Neural progenitor cell (in vitro differentiated cells): ENCODE data around the gene MDM2. TPM values are rescaled to one million over a fixed set of nuclear protein-coding genes. Genes with fewer than 3 reads are reported as not detected.

Experiments used
- DNase-seq: peaks from one replicate; pipeline ENCODE4 v3.0.0-alpha.2; 2016; ENCODE audit warnings: low spot score
- H2AFZ ChIP-seq: fragments of 200-600 bp; sonication (generic); replicated peaks from 2 replicates; pipeline ENCODE4 v1.6.1; 2016; ENCODE audit warnings: antibody characterized with exemption
- H3F3A ChIP-seq: fragments of 200-600 bp; sonication (generic); 2 replicates; pipeline ENCODE4 v1.6.1; 2016; ENCODE audit warnings: antibody characterized with exemption, low read depth
- H3K27ac ChIP-seq: fragments of 200-600 bp; sonication (generic); 2 replicates; pipeline ENCODE4 v1.5.1; 2016; ENCODE audit warnings: mild to moderate bottlenecking
- H3K27me3 ChIP-seq: fragments of 200-600 bp; sonication (generic); 2 replicates; pipeline ENCODE4 v1.6.1; 2016; ENCODE audit warnings: mild to moderate bottlenecking, moderate library complexity
- H3K36me3 ChIP-seq: fragments of 200-600 bp; sonication (generic); 2 replicates; pipeline ENCODE4 v1.5.1; 2016
- H3K4me1 ChIP-seq: fragments of 200-600 bp; sonication (generic); 2 replicates; pipeline ENCODE4 v1.6.1; 2016; ENCODE audit warnings: mixed run types
- H3K4me2 ChIP-seq: fragments of 200-600 bp; sonication (generic); 2 replicates; pipeline ENCODE4 v1.6.1; 2016
- H3K4me3 ChIP-seq: fragments of 200-600 bp; sonication (generic); 2 replicates; pipeline ENCODE4 v1.5.1; 2016
- H3K79me2 ChIP-seq: fragments of 200-600 bp; sonication (generic); 2 replicates; pipeline ENCODE4 v1.6.1; 2016; ENCODE audit warnings: low read depth
- H3K9ac ChIP-seq: fragments of 200-600 bp; sonication (generic); 2 replicates; pipeline ENCODE4 v1.6.1; 2016
- H3K9me3 ChIP-seq: fragments of 200-600 bp; sonication (generic); 2 replicates; pipeline ENCODE4 v1.5.1; 2016; ENCODE audit warnings: low read depth
- H4K20me1 ChIP-seq: fragments of 200-600 bp; sonication (generic); 2 replicates; pipeline ENCODE4 v1.6.1; 2016; ENCODE audit warnings: low read depth
- H3K27ac Mint-ChIP-seq: 3 replicates; pipeline ENCODE4 v1.8.0; 2021; ENCODE audit warnings: mixed read lengths
- H3K27me3 Mint-ChIP-seq: 2 replicates; pipeline ENCODE4 v1.8.0; 2022; ENCODE audit warnings: low read depth, mild to moderate bottlenecking, inconsistent platforms, moderate library complexity, mixed read lengths; ENCODE audit not compliant: insufficient read depth
- H3K36me3 Mint-ChIP-seq: 3 replicates; pipeline ENCODE4 v1.8.0; 2021; ENCODE audit warnings: mixed read lengths
- H3K4me1 Mint-ChIP-seq: 3 replicates; pipeline ENCODE4 v1.8.0; 2021; ENCODE audit warnings: mixed read lengths
- H3K4me3 Mint-ChIP-seq: 3 replicates; pipeline ENCODE4 v1.8.0; 2021; ENCODE audit warnings: mild to moderate bottlenecking, moderate library complexity, mixed read lengths
- H3K9me3 Mint-ChIP-seq: 3 replicates; pipeline ENCODE4 v1.8.0; 2020; ENCODE audit warnings: mixed read lengths
- CTCF ChIP-seq: fragments of 200-600 bp; sonication (generic); IDR thresholded peaks from 2 replicates; pipeline ENCODE4 v1.5.1; 2017; ENCODE audit warnings: antibody characterized with exemption, mild to moderate bottlenecking
- EZH2 ChIP-seq: fragments of 200-600 bp; sonication (generic); IDR thresholded peaks from 2 replicates; pipeline ENCODE4 v1.6.1; 2017; ENCODE audit warnings: antibody characterized with exemption, mild to moderate bottlenecking, moderate library complexity
- EZH2phosphoT487 ChIP-seq: fragments of 200-600 bp; sonication (generic); IDR thresholded peaks from 2 replicates; pipeline ENCODE4 v1.6.1; 2017; ENCODE audit warnings: antibody characterized with exemption
- total RNA-seq: library from RNA; depleted of rRNA; stranded (reverse); fragments of >200 nt; gene quantifications from 2 replicates; pipeline ENCODE4 v1.2.3, GENCODE V29; 2015; ENCODE audit warnings: low replicate concordance

Gene MDM2
- 47.7 and 93.8 TPM in 2 replicates for total RNA-seq

- H3K4me1 Mint-ChIP-seq, result peaks cover 31% of the 10 kb centered on the region
- peaks cover 7% of the 10 kb centered on the region for H3K36me3 Mint-ChIP-seq
- peak within 1 kb of the TSS; percentile 98 for H3K27ac Mint-ChIP-seq
- Histone ChIP-seq H3K79me2 (peaks cover 48% of the 10 kb centered on the region), H3K9ac (peak within 1 kb of the TSS; percentile 85), H3K27me3 (no peaks in the 10 kb centered on the region), H2AFZ (peak within 1 kb of the TSS; percentile 81), H4K20me1 (peaks cover 14% of the 10 kb centered on the region), H3K27ac (peak within 1 kb of the TSS; percentile 90), H3K36me3 (peaks cover 8% of the 10 kb centered on the region), H3K4me1 (no peaks in the 10 kb centered on the region), H3F3A (peaks cover 17% of the 10 kb centered on the region), H3K4me3 (peak within 1 kb of the TSS; percentile 64), H3K9me3 (no peaks in the 10 kb centered on the region), H3K4me2 (peak within 1 kb of the TSS; percentile 84)
- TF ChIP-seq EZH2phosphoT487 (no peak), CTCF (peak; percentile 76)
- no peaks in the 10 kb centered on the region for H3K9me3 Mint-ChIP-seq
- peaks cover 5% of the 10 kb centered on the region for H3K27me3 Mint-ChIP-seq
- H3K4me3 Mint-ChIP-seq, result peak within 1 kb of the TSS; percentile 97
- DNase-seq, result peak; percentile 97
These were observed at the start of gene MDM2 for GRCh38 chr12:68807576-68808387. MDM2 (plus strand) TSS chr12:68808177; CDS start chr12:68808478, 301 bp downstream.

- no peak for DNase-seq
- no peaks in the 10 kb centered on the region for H3K4me1 Mint-ChIP-seq
- no peak overlapping the region for H3K27ac ChIP-seq
- H3K9me3 ChIP-seq, result no peaks in the 10 kb centered on the region
- H2AFZ ChIP-seq, result no peak overlapping the region
- no peaks in the 10 kb centered on the region for H3K9me3 Mint-ChIP-seq
- H3K27me3 Mint-ChIP-seq, result no peaks in the 10 kb centered on the region
- no peak overlapping the region for H3K4me3 ChIP-seq
- no peaks in the 10 kb centered on the region for H4K20me1 ChIP-seq
- no peak overlapping the region for H3K4me3 Mint-ChIP-seq
- H3K27me3 ChIP-seq, result no peaks in the 10 kb centered on the region
- no peak overlapping the region for H3K9ac ChIP-seq
- H3K79me2 ChIP-seq, result no peaks in the 10 kb centered on the region
- TF ChIP-seq EZH2 (no peak), EZH2phosphoT487 (no peak), CTCF (no peak)
- H3K4me1 ChIP-seq, result no peaks in the 10 kb centered on the region
- peaks cover 4% of the 10 kb centered on the region for H3K36me3 ChIP-seq
- H3K4me2 ChIP-seq, result no peak overlapping the region
- H3K36me3 Mint-ChIP-seq, result peaks cover 42% of the 10 kb centered on the region
- no peaks in the 10 kb centered on the region for H3F3A ChIP-seq
- H3K27ac Mint-ChIP-seq, result no peak overlapping the region
These were observed 48.1 kb upstream of the MDM2 start for GRCh38 chr12:68759852-68760251.

GRCh38 chr12:68760806-68761441 lies 47.1 kb upstream of the MDM2 start:
- H2AFZ ChIP-seq, result no peak overlapping the region
- no peaks in the 10 kb centered on the region for H3K27me3 Mint-ChIP-seq
- no peak overlapping the region for H3K4me3 Mint-ChIP-seq
- H4K20me1 ChIP-seq, result no peaks in the 10 kb centered on the region
- H3K9me3 ChIP-seq, result no peaks in the 10 kb centered on the region
- H3K4me1 Mint-ChIP-seq, result no peaks in the 10 kb centered on the region
- H3K27me3 ChIP-seq, result no peaks in the 10 kb centered on the region
- no peak overlapping the region for H3K4me3 ChIP-seq
- H3K4me2 ChIP-seq, result no peak overlapping the region
- peaks cover 4% of the 10 kb centered on the region for H3K36me3 ChIP-seq
- no peak for DNase-seq
- H3F3A ChIP-seq, result no peaks in the 10 kb centered on the region
- no peak overlapping the region for H3K9ac ChIP-seq
- no peak for TF ChIP-seq EZH2phosphoT487
- TF ChIP-seq CTCF, result no peak
- TF ChIP-seq EZH2, result no peak
- no peaks in the 10 kb centered on the region for H3K4me1 ChIP-seq
- H3K27ac ChIP-seq, result no peak overlapping the region
- H3K36me3 Mint-ChIP-seq, result peaks cover 35% of the 10 kb centered on the region
- no peaks in the 10 kb centered on the region for H3K79me2 ChIP-seq
- no peak overlapping the region for H3K27ac Mint-ChIP-seq
- H3K9me3 Mint-ChIP-seq, result no peaks in the 10 kb centered on the region
